Breast epithelium (tissue), 4 donors: ENCODE data around the gene ABCE1. TPM values are rescaled to one million over a fixed set of nuclear protein-coding genes. Genes with fewer than 3 reads are reported as not detected.

Source experiments
- DNase-seq, 2 donors: peaks; one replicate each; pipeline ENCODE4 v3.0.0-alpha.2; 2019; ENCODE audit warnings: low spot score in 2 of 2
- H3K27ac ChIP-seq, 2 donors: fragments of 200-600 bp; sonication (generic) in 1 of 2; one replicate each; pipeline ENCODE4 v1.5.1; 2016 to 2019; ENCODE audit warnings: mild to moderate bottlenecking in 1 of 2
- H3K27me3 ChIP-seq, 2 donors: fragments of 200-600 bp; sonication (generic) in 1 of 2; one replicate each; pipeline versions ENCODE4 v1.5.1 to v1.6.0; 2017 to 2019; ENCODE audit warnings: control low read depth in 1 of 2, mild to moderate bottlenecking in 1 of 2
- H3K36me3 ChIP-seq: fragments of 200-600 bp; one replicate; pipeline ENCODE4 v1.5.1; 2019
- H3K4me1 ChIP-seq, 2 donors: fragments of 200-600 bp; sonication (generic); one replicate each; pipeline ENCODE4 v1.5.1; 2016 to 2019; ENCODE audit warnings: control low read depth in 1 of 2
- H3K4me3 ChIP-seq, 3 donors: fragments of 200-600 bp; sonication (generic); 1 replicate in 2 of 3; 2 replicates in 1 of 3; pipeline ENCODE4 v1.5.1; 2016 to 2019; ENCODE audit warnings: mild to moderate bottlenecking in 3 of 3, moderate library complexity in 2 of 3
- H3K9me3 ChIP-seq, 2 donors: fragments of 200-600 bp; sonication (generic) in 1 of 2; one replicate each; pipeline ENCODE4 v1.5.1; 2016 to 2019; ENCODE audit warnings: control low read depth in 1 of 2
- POLR2A ChIP-seq: fragments of 450-650 bp; IDR thresholded peaks from one replicate; pipeline ENCODE4 v1.6.1; 2016; ENCODE audit warnings: antibody characterized with exemption, mild to moderate bottlenecking, moderate library complexity
- POLR2AphosphoS5 ChIP-seq, 3 donors: sonication (generic); formaldehyde crosslinking; IDR thresholded peaks; one replicate each; pipeline ENCODE4 v1.6.1; 2017; ENCODE audit warnings: antibody characterized with exemption in 3 of 3
- intact Hi-C: fragments of 100-400 bp; cut with DNase I; formaldehyde crosslinking; loops from one replicate; pipeline ENCODE4 v1.15.1; 2023; ENCODE audit warnings: low total_unique reads
- total RNA-seq, 3 donors: library from RNA; depleted of rRNA; stranded (reverse); fragments of >200 nt; gene quantifications; one replicate each; pipeline ENCODE4 v1.1.0, GENCODE V29; 2016
- TF ChIP-seq, protein P1 (sequence below), 3 donors: fragments of 450-650 bp; IDR thresholded peaks; one replicate each; pipeline ENCODE4 v1.5.1; 2016 to 2017; ENCODE audit warnings: antibody characterized with exemption in 3 of 3, mild to moderate bottlenecking in 3 of 3, moderate library complexity in 3 of 3

Gene ABCE1
- total RNA-seq, 3 donors from 2014 or later, result 56.8 to 85.2 (median 78.0) TPM

- intact Hi-C loops, result no loop called here
- Histone ChIP-seq H3K9me3 (no peaks in the 10 kb centered on the region), H3K4me1 (peaks cover 0 to 4% of the 10 kb centered on the region in 2 donors), H3K36me3 (no peaks in the 10 kb centered on the region), H3K4me3 (no peak overlapping the region), H3K27me3 (no peaks in the 10 kb centered on the region), H3K27ac (no peak overlapping the region)
- DNase-seq, result no peak
- TF ChIP-seq POLR2AphosphoS5 (IDR thresholded peaks at IDR 0.05) (no peak), POLR2A (no peak)
- TF ChIP-seq, protein P1, sequence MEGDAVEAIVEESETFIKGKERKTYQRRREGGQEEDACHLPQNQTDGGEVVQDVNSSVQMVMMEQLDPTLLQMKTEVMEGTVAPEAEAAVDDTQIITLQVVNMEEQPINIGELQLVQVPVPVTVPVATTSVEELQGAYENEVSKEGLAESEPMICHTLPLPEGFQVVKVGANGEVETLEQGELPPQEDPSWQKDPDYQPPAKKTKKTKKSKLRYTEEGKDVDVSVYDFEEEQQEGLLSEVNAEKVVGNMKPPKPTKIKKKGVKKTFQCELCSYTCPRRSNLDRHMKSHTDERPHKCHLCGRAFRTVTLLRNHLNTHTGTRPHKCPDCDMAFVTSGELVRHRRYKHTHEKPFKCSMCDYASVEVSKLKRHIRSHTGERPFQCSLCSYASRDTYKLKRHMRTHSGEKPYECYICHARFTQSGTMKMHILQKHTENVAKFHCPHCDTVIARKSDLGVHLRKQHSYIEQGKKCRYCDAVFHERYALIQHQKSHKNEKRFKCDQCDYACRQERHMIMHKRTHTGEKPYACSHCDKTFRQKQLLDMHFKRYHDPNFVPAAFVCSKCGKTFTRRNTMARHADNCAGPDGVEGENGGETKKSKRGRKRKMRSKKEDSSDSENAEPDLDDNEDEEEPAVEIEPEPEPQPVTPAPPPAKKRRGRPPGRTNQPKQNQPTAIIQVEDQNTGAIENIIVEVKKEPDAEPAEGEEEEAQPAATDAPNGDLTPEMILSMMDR (IDR thresholded peaks at IDR 0.05), result no peak
These were observed 73.8 kb downstream of the ABCE1 start for GRCh38 chr4:145171911-145172310.

- no peak for TF ChIP-seq POLR2A
- TF ChIP-seq, protein P1 (IDR thresholded peaks at IDR 0.05), result no peak
- TF ChIP-seq POLR2AphosphoS5 (IDR thresholded peaks at IDR 0.05), result no peak
- DNase-seq, result no peak
- no peaks in the 10 kb centered on the region for H3K36me3 ChIP-seq
- peak overlapping the region in 2 of 3 donors; percentile 82 to 88 for H3K4me3 ChIP-seq
- H3K27me3 ChIP-seq, result no peaks in the 10 kb centered on the region
- H3K27ac ChIP-seq, result peak overlapping the region; percentile 96 to 98
- intact Hi-C loops, result no loop called here
- H3K9me3 ChIP-seq, result no peaks in the 10 kb centered on the region
- H3K4me1 ChIP-seq, result peaks cover 0 to 11% of the 10 kb centered on the region in 2 donors
These were observed 78.7 kb downstream of the ABCE1 start for GRCh38 chr4:145176641-145177432.

DNA sequence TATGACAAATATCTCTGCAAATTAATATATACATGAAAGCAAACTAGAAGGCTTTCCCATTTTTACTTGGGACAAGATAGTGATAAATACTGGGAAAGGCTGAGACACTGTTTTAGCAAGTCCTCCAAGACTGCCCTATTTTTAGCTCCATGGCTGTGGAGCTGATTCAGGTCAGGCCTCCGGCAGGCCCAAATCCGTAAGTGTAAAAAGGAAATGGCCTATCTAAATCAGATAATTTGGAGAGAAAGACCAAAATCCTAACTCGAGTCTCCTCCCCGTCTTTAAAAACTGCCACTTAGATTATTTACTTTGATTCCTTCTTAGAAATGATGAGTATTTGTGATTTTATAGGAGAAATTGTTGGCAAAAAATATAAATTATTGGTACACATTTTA is 79.4 kb downstream of the ABCE1 start:
- Histone ChIP-seq H3K27me3 (no peaks in the 10 kb centered on the region), H3K4me1 (peaks cover 0 to 11% of the 10 kb centered on the region in 2 donors)

DNA sequence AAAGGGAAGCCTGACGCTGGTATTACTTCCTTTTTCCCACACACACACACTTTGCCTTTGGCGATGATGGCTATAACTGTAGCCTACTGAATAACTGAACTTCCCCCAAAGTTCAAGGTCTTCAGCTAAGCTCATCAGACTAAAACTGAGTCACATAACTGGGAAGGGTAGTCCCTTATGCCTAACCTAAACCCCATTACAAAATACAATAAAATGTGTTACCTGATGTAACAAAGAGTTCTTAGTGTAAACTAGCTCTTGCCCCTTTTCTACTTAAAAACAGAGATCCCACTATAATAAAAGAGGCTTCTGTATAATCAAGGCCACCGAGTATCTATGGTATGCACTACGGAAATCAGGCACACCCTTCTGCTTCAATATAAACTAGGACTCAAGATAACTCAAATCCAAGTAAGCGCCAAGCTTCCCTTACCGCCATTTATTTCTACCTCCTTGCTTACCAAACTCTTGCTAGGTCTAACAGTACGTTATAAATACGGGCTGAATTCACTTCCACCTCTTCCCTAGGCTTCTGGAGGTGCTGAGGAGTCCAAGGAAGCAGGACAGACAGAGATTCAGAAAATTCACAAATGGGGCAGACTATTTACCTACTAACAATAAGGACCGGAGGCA is 79.9 kb downstream of the ABCE1 start:
- Histone ChIP-seq H3K36me3 (no peaks in the 10 kb centered on the region), H3K27me3 (no peaks in the 10 kb centered on the region), H3K9me3 (no peaks in the 10 kb centered on the region), H3K27ac (peak overlapping the region; percentile 96 to 98), H3K4me1 (peaks cover 0 to 11% of the 10 kb centered on the region in 2 donors), H3K4me3 (peak overlapping the region; percentile 2 to 88 (median 82))
- TF ChIP-seq, protein P1 (IDR thresholded peaks at IDR 0.05), result no peak
- TF ChIP-seq POLR2AphosphoS5 (IDR thresholded peaks at IDR 0.05) (no peak), POLR2A (no peak)
- no peak for DNase-seq
- intact Hi-C loops, result no loop called here

More for the DNA sequence above, 79.4 kb downstream of the ABCE1 start:
- H3K4me3 ChIP-seq, result peak overlapping the region in 2 of 3 donors; percentile 82 to 88
- H3K9me3 ChIP-seq, result no peaks in the 10 kb centered on the region
- DNase-seq, result no peak
- H3K36me3 ChIP-seq, result no peaks in the 10 kb centered on the region
- peak overlapping the region; percentile 96 to 98 for H3K27ac ChIP-seq
- TF ChIP-seq POLR2A (no peak), POLR2AphosphoS5 (IDR thresholded peaks at IDR 0.05) (no peak)
- TF ChIP-seq, protein P1 (IDR thresholded peaks at IDR 0.05), result no peak
- intact Hi-C loops, result no loop called here

GRCh38 chr4:145178740-145179280 is 80.7 kb downstream of the ABCE1 start:
- Histone ChIP-seq H3K9me3 (no peaks in the 10 kb centered on the region), H3K27me3 (no peaks in the 10 kb centered on the region), H3K36me3 (no peaks in the 10 kb centered on the region), H3K4me3 (peak overlapping the region; percentile 66 to 88 (median 82)), H3K27ac (peak overlapping the region; percentile 96 to 98), H3K4me1 (peaks cover 0 to 11% of the 10 kb centered on the region in 2 donors)
- intact Hi-C loops, result no loop called here
- DNase-seq, result no peak
- TF ChIP-seq, protein P1 (IDR thresholded peaks at IDR 0.05), result no peak
- TF ChIP-seq POLR2A (no peak), POLR2AphosphoS5 (IDR thresholded peaks at IDR 0.05) (no peak)
